Tongue (tissue), 2 donors: ENCODE measurements around the gene TMEM74B. TPM values are rescaled to one million over a fixed set of nuclear protein-coding genes. Genes with fewer than 3 reads are reported as not detected.
"Not testable (repeated sequence)": the region's sequence is repeated elsewhere in the genome, so short reads cannot be mapped to it uniquely, and the experiment has no call there.

ENCODE experiments used
- DNase-seq: peaks from one replicate; pipeline ENCODE4 v3.0.0-alpha.2; 2015
- total RNA-seq: library from RNA; depleted of rRNA; stranded (reverse); fragments of >200 nt; gene quantifications from one replicate; pipeline ENCODE4 v1.2.3, GENCODE V29; 2014

The TMEM74B gene
- total RNA-seq: 8.2 TPM

DNA sequence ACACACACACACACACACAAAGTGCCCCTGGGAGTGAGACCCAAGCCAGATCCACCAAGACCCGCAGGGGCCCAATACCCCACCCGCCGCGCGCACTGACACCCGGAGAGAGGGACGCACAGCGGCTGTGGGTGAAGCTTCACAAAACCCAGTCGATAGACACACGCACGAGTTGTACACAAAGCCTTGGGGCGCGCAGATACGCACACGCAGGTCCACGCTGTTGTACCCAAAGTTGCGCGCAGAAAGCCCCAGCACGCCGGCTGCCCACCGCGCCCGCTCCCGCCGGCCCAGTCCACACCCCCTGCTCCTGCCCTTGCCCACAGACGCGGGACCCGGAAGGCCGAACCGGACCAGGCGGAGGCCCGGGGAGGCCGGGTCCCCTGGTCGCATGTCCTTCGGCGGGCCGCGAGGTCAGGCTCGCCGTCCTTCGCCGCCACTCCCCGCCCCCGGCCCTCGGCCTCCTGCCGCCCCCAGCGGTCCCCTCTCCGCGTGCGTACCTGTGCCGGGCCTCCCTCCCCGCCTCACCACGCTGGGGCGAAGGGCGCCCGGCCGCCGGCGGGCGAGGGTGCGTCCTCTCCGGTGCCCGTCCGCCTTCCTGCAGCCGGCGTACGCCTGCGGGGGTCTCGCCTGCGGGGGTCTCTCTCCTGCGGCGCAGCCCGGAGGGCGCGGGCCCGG is at the start of gene TMEM74B:
Gene TMEM74B (minus strand): TSS at position 344 of the 678 bp plus-strand sequence. CDS start 1,180 bp downstream, outside the sequence.
- DNase-seq: no peak

DNA sequence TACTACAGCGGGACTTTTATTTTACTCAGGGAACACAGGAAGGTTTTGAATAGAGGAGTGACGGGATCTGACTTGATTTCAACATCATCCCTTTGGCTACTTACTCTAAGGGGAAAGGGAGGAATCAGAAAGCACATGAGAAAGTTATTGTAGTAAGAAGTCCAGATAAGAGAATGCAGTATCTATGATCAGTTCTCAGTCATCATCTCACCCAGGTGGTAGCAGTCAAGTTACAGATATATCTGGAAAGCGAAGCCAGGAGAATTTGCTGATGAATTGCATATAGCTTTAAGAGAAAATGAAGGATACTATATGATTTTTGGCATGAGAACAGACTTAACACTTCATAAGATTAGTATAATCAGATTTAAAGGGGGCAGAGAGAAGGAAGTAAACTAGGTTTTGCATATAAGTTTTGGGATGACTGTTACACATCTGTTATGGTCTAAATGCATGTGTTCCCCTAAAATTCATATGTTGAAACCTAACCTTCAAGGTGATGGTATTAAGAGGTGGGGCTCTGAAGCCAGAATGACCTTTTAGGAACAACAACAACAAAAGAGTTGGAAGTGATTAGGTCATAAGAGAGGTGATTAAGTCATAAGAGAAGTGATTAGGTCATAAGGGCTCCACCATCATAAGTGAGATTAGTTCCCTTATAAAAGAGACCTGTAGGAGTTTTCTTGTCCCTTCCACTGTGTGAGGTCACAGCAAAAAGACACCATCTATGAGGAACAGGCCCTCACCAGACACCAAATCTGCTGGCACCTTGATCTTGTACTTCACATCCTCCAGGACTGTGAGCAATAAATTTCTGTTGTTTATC is 47.7 kb upstream of the TMEM74B start:
- no peak for DNase-seq

DNA sequence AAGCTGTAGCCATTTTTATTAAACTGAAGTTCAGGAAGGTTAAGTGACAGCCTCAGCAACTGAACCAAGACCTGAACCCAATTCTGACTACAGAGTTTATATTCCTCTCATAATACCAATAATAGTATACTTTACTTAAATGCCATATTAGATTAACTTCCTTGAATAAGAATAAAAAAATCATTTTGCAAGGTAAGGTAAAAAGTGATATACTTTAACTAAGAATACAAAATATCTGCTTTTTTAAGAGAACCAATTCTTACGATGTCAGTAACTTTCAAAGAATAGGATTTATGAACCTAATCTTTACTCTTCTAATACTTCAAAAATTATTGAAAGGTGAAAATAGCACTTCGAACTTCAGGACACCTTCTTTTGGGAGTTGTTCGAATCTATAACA is 44.8 kb upstream of the TMEM74B start:
- no peak for DNase-seq

DNA sequence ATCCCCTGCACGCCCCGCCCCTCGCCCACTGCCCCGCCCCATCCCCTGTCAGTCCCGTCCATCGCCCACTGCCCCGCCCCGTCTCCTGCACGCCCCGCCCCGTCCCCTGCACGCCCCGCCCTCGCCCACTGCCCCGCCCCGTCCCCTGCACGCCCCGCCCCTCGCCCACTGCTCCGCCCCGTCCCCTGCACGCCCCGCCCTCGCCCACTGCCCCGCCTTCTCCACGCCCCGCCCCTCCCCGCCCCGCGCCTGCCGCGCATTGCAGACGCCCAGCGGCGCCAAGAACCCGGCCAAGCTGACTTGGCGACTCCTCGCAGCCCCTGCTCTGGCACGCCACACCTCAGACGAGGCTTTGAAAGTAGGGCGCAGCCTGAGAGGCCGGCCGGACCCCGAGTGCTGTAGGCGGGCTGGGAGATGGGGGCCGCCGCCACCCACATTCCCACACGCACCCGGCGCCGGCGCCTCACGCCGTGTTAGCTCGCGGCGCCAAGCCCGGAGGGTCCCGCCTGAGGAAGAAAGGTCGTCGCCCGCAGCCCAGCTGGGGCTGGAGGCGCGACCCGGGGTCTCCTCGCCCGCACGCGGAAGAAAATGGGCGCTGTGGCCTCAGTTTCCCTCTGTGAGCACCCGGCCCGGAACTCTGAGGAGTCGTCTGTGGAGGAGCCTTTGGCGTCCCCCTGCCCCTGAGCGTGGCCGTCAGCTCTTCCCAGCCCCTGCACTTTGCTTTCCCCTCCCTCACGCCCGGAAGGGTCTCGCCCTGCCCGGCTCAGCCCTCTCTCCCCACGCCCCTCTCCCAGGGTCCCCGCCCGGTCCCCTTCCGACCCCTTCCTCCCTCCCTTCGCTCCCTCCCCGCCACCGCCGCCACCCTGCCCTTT is 41.2 kb upstream of the TMEM74B start, which contains the start of gene RAD21L1:
Gene RAD21L1 (plus strand): TSS at position 262 of the 872 bp plus-strand sequence. CDS start 2,410 bp downstream, outside the sequence.
- DNase-seq: peak; percentile 72

DNA sequence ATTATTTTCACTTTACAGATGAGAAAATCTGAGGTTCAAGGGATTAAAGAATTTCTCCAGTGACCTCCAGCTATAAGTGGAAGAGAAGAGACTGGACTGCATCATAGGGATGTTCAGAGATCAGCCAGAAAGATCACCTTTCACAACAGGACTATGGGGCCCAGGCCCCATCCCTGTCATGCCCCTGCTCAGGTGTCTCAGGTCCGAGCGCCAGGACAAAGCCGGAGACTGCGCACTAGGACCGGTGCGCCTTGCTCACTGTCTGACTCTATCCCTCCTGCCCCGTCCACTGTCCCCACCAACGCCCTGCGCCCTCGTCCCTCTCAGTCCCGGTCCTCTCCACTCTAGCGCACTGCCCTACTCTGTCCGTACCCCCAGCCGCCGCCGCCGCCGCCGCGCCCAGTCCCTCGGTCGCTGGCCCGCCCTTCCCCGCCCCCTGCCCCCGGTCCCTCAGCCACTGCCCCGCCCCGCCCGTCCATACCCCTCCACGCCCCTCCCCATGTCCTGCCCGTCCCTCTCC is 40.5 kb upstream of the TMEM74B start:
- DNase-seq: no peak

DNA sequence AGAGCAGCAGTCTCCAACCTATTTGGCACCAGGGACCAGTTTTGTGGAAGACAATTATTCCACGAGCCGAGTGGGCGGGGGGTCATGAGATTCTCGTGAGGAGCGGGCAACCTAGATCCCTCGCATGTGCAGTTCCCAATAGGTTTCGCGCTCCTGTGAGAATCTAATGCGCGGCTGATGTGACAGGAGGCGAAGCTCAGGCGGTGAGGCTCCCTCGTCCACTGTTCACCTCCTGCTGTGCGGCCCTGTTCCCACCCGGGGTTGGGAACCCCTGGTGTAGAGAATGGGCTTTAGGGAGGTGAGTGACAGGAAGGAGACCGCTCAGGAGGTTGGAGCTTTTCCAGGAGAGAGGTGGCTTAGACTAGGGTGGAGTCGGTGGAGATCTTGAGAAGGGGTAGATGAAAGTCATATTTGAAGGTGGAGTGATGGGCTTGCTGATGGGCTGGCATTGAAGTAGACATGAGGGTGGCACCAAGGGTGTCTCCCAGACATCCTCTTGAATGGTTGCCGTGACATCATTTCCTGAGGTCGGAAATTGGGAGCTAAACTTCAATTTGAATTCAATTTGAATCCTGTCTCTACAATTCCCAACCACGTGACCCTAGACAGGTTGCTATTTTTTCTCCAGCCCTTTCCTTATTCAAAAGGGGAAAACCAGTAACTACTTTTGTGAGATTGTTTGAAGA is 39.6 kb upstream of the TMEM74B start:
- no peak for DNase-seq

DNA sequence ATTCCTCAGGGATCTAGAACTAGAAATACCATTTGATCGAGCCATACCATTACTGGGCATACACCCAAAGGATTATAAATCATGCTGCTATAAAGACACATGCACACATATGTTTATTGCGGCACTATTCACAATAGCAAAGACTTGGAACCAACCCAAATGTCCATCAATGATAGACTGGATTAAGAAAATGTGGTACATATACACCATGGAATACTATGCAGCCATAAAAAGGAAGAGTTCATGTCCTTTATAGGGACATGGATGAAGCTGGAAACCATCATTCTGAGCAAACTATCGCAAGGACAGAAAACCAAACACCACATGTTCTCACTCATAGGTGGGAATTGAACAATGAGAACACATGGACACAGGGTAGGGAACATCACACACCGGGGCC is 38.0 kb upstream of the TMEM74B start:
- not testable (repeated sequence) for DNase-seq

DNA sequence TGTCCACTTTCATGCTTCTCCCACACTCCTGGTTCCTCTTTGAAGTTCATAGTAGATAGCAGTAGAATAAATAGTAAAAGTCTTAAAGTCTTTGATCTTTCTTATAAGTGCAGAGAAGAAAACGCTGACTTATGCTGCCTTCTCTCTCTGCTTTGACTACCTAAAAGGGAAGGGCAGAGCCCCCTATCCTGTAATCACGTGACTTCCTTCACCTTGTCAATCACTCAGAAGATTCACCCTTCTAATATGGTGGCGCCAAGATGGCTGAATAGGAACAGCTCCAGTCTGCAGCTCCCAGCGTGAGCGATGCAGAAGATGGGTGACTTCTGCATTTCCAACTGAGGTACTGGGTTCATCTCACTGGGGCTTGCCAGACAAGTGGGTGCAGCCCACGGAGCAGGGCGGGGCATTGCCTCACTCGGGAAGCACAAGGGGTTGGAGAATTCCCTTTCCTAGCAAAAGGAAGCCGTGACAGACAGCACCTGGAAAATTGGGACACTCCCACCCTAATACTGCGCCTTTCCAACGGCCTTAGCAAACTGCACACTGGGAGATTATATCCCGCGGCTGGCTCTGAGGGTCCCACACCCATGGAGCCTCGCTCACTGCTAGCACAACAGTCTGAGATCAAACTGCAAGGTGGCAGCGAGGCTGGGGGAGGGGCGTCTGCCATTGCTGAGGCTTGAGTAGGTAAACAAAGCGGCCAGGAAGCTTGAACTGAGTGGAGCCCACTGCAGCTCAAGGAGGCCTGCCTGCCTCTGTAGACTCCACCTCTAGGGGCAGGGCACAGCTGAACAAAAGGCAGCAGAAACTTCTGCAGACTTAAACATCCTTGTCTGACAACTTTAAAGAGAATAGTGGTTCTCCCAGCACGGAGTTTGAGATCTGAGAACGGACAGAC is 32.0 kb upstream of the TMEM74B start:
- DNase-seq: not testable (repeated sequence)

DNA sequence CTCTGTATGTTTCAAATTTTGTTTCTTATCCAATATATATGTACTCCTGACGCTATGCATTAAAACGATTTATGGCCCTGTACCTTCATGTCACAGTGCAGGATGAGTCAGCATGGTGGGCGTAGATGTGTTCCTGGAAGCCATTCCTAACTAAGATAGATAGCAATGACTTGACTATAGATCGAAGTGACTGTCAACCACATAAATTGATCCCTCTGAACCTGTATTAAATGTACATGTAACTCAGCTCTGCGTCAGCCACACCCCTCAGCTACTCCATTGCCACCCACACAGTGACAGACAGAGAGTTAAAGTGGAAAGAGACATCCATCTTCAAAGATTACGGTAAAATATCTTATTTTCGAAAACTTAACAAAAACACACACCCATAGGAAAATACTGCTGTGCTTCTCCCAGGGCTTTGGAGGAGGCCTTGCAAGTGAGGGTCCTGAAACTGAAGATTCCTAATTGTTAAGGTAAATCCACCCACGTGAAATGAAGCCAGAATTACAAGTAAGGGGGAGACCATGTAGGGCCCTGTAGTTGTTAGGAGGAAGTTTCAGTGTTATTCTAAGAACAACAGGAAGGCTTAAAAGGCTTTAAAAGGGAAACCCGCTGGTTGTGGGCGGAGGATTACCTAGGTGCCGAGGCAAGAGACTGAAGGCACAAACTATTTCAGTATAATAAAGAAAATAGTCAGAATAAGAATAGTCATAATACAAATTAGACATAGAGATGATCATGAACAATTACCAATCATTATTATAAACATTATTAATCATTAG is 30.8 kb upstream of the TMEM74B start:
- no peak for DNase-seq

DNA sequence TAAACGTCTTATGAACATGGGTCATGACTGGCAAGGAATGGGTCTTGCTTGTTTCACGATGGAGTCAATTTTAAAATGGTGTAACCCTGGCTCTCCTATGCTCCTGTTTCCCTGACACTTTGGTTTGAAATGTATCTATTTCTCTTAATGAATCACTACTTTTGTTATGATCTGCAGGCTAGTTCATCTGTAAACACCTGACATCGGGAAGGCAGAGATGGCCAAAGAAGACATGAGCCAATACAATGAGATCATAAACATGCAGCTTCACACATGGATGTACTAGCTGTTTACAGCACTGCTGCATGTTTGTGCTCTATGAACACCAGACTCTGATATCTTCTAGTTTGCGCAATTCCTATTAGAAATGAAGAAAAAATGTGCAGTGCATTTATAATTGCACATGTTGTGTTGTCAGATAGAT is 30.1 kb upstream of the TMEM74B start:
- DNase-seq: no peak

DNA sequence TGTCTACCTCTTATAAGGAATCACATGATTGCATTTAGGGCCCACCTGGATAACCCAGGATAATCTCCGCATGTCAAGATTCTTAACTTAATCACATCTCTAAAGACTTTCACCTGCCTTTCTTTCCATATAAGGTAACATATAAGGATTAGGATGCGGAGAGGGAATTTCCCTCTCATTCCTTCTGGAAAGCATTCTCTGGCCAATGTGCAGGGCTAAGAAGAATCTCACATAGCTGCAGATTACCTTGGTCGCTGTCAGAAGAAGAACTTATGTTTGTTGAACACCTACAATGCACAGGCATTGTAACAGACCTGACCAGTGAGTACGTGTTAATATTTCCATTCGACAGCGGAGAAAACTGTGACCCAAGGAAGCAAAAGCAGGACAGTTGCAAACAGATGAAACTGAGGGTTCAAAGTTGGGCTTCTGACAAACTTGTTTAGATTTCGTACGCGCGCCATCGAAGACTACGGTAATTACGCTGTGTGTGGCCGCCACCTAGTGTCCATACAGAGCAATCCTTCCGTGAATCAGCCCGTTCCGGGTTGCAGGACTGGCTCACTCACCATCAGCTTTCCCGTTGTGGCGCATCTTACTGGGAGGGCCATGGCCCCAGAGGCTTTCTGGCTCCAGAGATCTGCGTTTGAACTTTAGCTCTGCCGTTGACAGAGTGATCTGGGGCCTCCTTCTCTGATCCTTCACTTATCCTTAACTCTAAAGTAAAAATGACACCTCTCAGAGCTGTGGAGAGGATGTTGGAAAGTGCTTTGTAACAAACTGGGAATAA is 28.0 kb upstream of the TMEM74B start:
- DNase-seq: peak; percentile 79

DNA sequence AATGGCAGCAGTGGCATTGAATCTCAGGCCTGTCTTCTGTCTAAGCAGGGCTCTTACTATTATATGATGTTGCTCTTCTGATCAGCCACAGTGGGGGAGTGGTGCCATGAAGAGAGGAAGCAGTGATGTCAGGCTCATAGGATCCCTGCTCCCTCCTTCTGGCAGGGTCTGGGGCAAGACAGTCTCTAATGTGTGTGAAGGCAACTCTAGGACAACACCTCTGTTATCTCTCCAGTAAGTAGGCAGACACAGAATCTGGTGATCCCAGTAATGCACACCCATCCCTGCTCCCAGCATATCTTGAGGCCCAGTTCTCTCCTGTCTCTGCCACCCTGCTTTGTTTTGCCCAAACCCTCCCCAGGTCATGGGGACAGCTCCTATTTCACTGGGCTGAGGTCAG is 27.2 kb upstream of the TMEM74B start:
- no peak for DNase-seq

DNA sequence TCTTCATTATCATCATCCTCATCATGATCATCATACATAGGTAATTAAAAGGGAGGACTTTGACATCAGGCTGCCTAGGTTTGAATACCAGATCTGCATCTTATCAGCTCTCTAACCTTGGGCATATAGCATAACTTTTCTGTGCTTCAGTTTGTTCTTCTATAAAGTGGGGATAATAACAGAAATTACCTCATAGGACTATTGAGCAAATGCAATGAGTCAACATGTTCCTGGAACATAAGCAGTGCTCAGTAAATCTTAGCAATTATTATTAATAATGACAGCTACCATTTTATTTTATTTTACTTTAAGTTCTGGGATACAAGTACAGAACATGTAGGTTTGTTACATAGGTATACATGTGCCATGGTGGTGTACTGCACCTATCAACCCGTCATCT is 25.7 kb upstream of the TMEM74B start:
- no peak for DNase-seq

DNA sequence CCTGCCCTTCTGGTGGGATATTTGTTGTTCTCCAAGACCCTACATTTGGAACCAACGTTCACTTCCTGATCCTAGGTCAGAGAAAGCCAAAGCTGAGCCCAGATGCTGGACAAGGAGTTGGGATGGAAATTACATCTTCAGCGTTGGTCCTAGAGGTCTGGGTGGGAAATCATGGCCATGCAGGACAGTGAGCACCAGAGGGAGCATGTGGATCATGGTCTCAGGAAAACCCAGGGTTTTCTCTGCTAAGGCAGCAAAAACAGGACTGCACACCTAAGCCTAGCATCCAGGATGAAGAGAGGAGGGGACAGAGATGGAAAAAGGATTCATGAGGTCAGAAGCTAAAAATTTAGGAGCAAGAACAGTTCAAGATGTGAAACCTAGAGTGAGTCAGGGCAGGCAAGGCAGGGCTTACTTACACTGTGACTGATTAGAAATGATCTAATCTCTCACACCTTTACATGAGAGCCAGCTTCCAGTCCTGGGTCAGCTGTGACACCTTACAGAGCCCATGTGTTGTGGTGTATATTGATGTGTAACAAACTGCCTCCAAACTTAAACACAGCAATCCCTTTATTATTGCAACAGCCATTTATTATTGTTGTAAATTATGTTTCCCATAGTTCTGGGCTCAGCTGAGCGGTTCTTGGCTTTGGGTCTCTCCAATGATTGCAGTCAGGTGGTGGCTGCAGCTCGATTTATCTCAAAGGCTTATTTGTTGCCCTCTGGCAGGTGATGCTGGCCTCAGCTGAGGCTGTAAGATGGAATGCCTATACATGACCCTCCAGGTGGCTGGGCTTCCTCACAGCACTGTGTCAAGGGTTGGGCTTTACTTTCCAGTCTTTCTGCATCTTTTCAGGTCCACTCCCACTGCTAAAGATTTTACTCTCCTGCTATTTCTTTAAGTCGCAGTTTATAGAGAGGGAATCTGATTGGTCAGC is 24.9 kb upstream of the TMEM74B start:
- DNase-seq: no peak

DNA sequence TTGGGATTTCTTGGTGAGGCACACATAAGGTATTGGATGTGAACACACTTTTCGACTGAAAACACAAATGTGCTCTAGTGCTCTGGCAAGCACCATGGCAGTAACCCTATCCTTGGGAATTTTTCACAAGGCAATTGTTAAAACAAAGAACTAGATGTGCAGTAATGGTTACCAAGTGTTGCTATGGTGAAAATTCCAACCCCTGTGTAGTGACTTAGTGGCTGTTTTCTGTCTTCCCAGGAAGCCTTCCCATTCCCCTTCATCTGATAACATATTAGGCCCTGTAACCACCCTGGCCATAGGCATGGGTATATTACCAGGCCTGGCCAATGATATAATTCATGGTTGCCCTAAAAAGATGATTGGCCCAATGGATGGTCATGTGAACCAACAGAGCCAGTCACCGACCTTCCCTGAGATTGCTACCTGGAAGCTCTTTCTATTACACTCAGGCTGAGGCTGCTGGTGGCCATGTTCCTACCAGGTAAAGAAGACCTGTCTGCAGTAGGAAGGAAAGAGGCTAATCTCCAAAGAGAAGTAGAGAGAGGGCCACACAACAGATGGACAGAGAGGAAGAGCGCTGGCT is 22.6 kb upstream of the TMEM74B start:
- no peak for DNase-seq

DNA sequence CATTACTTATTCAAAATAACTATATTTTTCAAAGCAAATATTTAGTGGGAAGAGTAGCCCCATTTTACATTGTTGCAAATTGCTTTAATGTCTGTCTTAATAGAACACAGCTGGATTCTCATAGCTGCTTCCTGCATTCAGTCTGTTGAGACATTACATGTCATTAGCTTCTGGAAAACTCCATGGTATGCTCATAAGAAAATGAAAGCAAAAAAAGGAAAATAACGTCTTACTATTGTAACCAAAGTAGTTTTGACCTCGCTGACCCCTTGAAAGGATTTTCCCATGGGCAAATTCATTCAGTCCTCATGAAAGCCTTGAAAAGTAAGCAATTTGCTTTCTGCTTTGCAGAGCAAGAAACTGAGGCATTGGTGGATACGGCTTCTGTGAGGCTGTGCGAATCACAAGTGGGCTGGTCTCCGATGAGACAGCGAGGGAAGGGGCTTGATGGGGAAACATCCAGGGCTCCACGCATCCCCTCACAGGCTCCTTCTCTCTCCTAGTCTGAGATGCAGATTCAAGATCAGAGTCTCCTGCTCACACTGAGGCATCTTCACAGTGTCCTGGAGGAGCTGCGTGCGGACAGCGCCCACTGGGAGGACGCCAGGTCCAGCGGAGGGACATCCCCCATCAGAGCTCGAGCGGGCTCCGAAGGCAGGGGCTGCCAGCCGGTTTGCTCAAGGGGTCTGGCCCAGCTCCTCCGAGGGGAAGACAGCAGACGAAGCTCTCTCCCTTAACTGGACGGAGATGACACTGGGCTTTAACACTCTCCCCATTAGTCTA is 21.8 kb upstream of the TMEM74B start:
- DNase-seq: no peak
